ENCODE data around the gene CLCN3. TPM values are rescaled to one million over a fixed set of nuclear protein-coding genes. Genes with fewer than 3 reads are reported as not detected.

The CLCN3 gene
- total RNA-seq, 2 experiments from 2014 or later = 21.2 to 22.0 TPM

DNA sequence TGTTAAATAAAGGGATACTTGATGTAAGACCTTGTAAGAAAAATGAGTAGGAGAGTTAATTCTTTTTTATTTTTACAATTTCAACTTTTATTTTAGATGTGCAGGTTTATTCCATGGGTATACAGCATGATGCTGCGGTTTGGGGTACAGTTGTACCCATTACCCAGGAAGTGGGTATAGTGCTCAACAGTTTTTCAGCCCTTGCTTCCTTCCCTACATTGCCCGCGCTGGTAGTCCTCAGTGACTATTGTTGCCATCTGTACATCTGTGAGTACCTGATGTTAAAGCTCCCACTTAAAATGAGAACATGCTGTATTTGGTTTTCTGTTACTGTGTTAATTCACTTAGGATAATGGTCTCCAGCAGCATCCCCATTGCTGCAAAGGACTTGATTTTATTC, 9.7 kb downstream of the CLCN3 start:
- DNase-seq (no peak), ATAC-seq (no peak)
- CTCF ChIA-PET = interaction anchor here (1.2 to 1.3 kb wide), 2 partner anchors 11 to 17 kb away, joined by 3 read pairs; no protein-coding TSS in a partner anchor
- Mint-ChIP-seq H3K4me1 (peaks cover 38% of the 10 kb centered on the region), H3K27me3 (no peaks in the 10 kb centered on the region), H3K27ac (no peak overlapping the region), H3K4me3 (no peak overlapping the region), H3K36me3 (ENCODE audit: low read depth) (peaks cover 16% of the 10 kb centered on the region), H3K9me3 (ENCODE audit: low read depth) (no peaks in the 10 kb centered on the region)
- POLR2A ChIA-PET = no interaction called here
- intact Hi-C loops (cut with DNase I, micrococcal nuclease) = no loop called here

DNA sequence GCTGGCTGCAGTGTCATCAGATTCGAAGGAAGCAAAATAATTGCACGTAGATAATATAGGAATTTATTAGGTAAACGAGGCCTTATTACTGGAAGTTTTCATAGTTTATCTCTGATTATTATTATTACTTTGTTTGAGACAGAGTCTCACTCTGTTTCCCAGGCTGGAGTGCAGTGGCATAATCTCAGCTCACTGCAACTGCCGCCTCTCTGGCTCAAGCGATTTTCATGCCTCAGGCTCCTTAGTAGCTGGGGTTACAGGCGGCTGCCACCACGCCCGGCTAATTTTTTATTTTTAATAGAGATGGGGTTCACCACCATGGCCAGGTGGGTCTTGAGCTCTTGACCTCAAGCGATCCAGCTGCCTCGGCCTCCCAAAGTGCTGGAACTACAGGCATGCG, 12.5 kb downstream of the CLCN3 start:
- no peak overlapping the region for H3K27ac Mint-ChIP-seq

DNA sequence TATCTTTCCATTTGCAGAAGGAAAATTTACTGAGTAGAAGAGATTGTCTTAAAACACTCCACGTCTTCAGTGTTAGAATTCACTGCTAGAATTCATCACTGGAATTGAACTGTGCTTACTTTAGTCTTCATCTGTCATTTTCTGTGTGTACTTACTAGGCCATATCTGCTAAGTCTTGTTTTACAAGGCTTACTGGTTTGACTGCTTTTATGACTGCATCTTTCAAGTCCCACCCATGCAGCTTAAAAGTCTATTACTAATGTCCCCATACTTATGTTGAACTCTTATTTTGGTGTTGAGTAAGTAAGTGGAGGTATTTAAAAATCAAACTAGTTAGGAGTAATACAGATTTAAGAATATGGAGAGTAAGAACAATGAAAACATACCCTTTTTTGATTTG, 14.6 kb downstream of the CLCN3 start:
- DNase-seq = no peak
- Mint-ChIP-seq H3K9me3 (ENCODE audit: low read depth) (no peaks in the 10 kb centered on the region), H3K36me3 (ENCODE audit: low read depth) (peaks cover 21% of the 10 kb centered on the region), H3K27ac (no peak overlapping the region), H3K27me3 (no peaks in the 10 kb centered on the region), H3K4me3 (no peak overlapping the region), H3K4me1 (peaks cover 10% of the 10 kb centered on the region)
- POLR2A ChIA-PET = no interaction called here
- CTCF ChIA-PET = interaction anchor here (0.6 kb wide), 1 partner anchor 17 kb away, joined by 3 read pairs; no protein-coding TSS in a partner anchor
- no peak for ATAC-seq
- intact Hi-C loops (cut with DNase I, micrococcal nuclease) = no loop called here

More for the DNA sequence above, 12.5 kb downstream of the CLCN3 start:
- ATAC-seq = no peak
- CTCF ChIA-PET = no interaction called here
- Mint-ChIP-seq H3K36me3 (ENCODE audit: low read depth) (peaks cover 14% of the 10 kb centered on the region), H3K4me1 (peaks cover 16% of the 10 kb centered on the region), H3K9me3 (ENCODE audit: low read depth) (no peaks in the 10 kb centered on the region), H3K4me3 (no peak overlapping the region), H3K27me3 (no peaks in the 10 kb centered on the region)
- intact Hi-C loops (cut with DNase I, micrococcal nuclease) = no loop called here
- no peak for DNase-seq
- POLR2A ChIA-PET = no interaction called here

DNA sequence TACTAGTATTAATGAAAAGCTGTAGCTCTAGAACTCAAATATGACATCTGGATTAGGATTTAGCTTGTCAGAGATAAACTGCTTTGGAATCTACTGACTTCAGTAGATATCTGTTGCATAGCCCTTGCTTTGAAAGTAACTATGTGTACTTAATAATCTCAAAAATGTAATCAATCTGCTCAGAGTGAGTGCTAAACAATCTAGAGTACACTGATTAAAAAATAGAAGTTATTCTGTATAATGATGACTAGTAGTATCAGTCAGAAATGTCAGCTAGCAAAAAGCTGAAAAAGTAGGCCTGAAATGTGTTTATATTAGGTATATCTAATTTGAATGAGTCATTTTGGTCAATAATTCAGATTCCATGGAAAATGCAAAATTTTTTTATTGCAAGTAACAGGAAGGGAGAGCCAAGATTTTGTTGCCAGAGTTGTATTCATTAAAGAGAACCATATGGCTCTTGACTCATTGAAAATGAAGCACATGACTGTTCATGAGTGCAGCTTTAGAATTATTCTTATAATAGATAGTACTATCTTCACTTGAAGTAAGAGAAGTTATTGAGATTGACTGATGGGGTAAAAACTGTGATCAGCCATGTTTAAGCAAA, 20.0 kb downstream of the CLCN3 start:
- Mint-ChIP-seq H3K27me3 (no peaks in the 10 kb centered on the region), H3K4me3 (no peak overlapping the region), H3K27ac (no peak overlapping the region), H3K9me3 (ENCODE audit: low read depth) (no peaks in the 10 kb centered on the region), H3K4me1 (no peaks in the 10 kb centered on the region), H3K36me3 (ENCODE audit: low read depth) (peaks cover 27% of the 10 kb centered on the region)
- intact Hi-C loops (cut with DNase I, micrococcal nuclease) = no loop called here
- DNase-seq (no peak), ATAC-seq (no peak)
- ChIA-PET POLR2A (no interaction called here), CTCF (interaction anchor here (1.0 kb wide), 1 partner anchor 15 kb away, joined by 4 read pairs; no protein-coding TSS in a partner anchor)

DNA sequence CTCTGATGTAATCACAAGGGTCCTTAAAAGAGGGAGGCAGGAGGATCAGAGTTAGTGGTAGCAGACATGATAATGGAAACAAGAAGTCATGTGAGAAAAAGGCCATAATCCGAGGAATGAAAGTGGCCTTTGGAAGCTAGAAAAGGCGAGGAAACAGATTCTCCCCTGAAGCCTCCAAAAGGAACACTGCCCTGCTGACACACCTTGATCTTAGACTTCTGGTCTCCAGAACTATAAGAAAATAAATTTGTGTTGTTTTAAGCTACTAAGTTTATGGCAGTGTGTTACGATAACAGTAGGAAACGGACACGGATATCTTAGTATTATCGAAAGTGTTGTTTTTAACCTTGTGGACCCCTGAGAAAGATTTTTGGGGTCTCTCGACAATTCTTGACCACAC, 24.4 kb downstream of the CLCN3 start:
- intact Hi-C loops (cut with DNase I, micrococcal nuclease) = no loop called here
- ChIA-PET POLR2A (interaction anchor here (0.6 kb wide), 1 partner anchor 23 kb away, joined by 3 read pairs; no protein-coding TSS in a partner anchor), CTCF (interaction anchor here (1.0 kb wide), 1 partner anchor 39 kb away, joined by 3 read pairs; no protein-coding TSS in a partner anchor)
- Mint-ChIP-seq H3K4me3 (no peak overlapping the region), H3K9me3 (ENCODE audit: low read depth) (no peaks in the 10 kb centered on the region), H3K36me3 (ENCODE audit: low read depth) (peaks cover 19% of the 10 kb centered on the region), H3K27me3 (no peaks in the 10 kb centered on the region), H3K4me1 (no peaks in the 10 kb centered on the region), H3K27ac (no peak overlapping the region)
- ATAC-seq = no peak
- DNase-seq = no peak

DNA sequence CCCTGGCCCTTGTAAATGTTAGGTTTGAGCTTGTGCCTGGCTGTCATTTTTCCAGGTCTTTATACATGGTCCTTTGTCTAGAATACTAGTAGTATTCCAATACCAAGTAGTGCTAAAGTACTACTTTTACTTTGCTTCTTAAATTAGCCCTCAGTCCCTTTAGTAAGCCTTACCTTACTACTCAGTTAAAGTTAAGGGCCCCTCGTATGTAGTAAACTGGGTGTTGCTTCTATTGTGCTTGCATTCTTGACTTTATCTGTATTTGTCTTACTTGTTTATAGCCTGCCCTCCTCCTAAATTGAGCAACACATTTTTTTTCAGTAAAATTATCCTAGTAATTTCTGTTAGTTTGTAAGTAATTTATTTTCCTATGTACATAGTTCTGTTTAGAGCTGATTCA, 25.2 kb downstream of the CLCN3 start:
- no peaks in the 10 kb centered on the region for H3K27me3 Mint-ChIP-seq
- POLR2A ChIA-PET = no interaction called here

DNA sequence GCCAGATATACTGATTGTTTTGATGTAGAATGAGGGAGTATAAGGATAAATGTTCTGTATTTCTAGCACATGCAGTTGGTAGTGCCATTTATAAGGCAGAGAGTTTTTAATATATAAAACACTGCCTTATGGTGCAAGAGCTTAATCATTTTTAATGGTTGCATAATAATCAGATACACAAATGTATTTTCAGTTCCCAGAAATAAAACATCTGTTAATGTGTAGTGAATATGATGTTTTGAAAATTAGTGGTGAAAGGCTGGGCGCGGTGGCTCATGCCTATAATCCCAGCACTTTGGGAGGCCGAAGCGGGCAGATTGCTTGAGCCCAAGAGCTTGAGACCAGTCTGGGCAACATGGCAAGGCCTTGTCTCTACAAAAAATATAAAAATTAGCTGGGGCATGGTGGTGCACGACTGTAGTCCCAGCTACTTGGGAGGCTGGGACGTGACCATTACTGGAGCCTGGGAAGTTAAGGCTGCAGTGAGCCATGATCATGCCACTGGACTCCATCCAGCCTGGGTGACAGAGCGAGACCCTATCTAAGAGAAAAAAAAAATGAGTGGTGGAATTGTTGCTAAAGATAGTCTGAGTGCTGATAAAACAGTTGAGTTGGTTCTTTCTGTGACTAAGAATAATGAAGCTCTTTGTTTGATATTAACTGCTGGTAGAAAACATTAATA, 29.3 kb downstream of the CLCN3 start:
- ChIA-PET POLR2A (no interaction called here), CTCF (interaction anchor here (0.7 to 1.3 kb wide), 3 partner anchors 8 to 368 kb away, joined by 3 to 4 read pairs (median 3); partner anchors contain the start of gene CLCN3)
- intact Hi-C loops (cut with DNase I, micrococcal nuclease) = no loop called here
- H3K4me1 Mint-ChIP-seq = peaks cover 19% of the 10 kb centered on the region
- H3K27ac Mint-ChIP-seq = no peak overlapping the region
- no peaks in the 10 kb centered on the region for H3K9me3 Mint-ChIP-seq (ENCODE audit: low read depth)
- H3K4me3 Mint-ChIP-seq = no peak overlapping the region
- H3K27me3 Mint-ChIP-seq = no peaks in the 10 kb centered on the region
- peaks cover 12% of the 10 kb centered on the region for H3K36me3 Mint-ChIP-seq (ENCODE audit: low read depth)
- ATAC-seq = no peak
- no peak for DNase-seq

More for the DNA sequence above, 25.2 kb downstream of the CLCN3 start:
- CTCF ChIA-PET = interaction anchor here (1.0 kb wide), 1 partner anchor 40 kb away, joined by 3 read pairs; no protein-coding TSS in a partner anchor
- no peak overlapping the region for H3K27ac Mint-ChIP-seq
- no peaks in the 10 kb centered on the region for H3K9me3 Mint-ChIP-seq (ENCODE audit: low read depth)
- ATAC-seq (no peak), DNase-seq (no peak)
- peaks cover 16% of the 10 kb centered on the region for H3K36me3 Mint-ChIP-seq (ENCODE audit: low read depth)
- H3K4me3 Mint-ChIP-seq = no peak overlapping the region
- peaks cover under 1% of the 10 kb centered on the region for H3K4me1 Mint-ChIP-seq
- intact Hi-C loops (cut with DNase I, micrococcal nuclease) = no loop called here

DNA sequence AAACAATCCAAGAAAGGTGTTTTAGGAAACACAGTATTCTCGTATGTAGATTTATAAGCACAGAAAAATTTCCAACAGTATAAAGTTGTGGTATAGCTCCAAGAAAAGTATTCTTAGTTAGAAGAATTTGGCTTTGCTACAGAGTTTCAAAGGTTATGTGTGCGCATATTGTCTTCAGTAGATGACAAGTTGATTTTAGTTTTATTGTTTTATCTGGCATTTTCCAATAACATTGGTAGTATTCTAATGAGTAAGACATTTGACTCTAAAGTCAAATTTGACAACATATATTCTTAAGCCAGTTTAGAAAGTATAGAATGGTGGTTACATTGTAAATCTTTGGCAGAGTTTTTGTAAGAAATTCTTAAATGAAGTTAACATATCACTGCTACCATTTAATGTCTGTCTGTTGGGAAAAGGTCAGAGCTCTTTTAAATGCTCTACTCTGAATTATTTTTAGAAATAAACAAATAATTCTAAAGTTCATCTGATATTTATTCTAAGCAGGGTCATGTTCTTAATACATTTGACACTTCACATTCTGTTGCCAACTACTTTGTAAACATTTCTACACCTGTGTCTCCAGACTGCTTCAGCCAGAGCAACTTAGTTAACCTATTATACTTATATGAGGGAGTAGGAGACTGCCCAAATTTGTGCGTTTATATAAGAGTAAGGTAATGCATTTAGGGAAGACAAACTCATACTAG, 30.0 kb downstream of the CLCN3 start:
- Mint-ChIP-seq H3K4me1 (peaks cover 19% of the 10 kb centered on the region), H3K27me3 (no peaks in the 10 kb centered on the region), H3K4me3 (no peak overlapping the region), H3K27ac (no peak overlapping the region), H3K9me3 (ENCODE audit: low read depth) (no peaks in the 10 kb centered on the region), H3K36me3 (ENCODE audit: low read depth) (peaks cover 13% of the 10 kb centered on the region)
- ATAC-seq = no peak
- ChIA-PET POLR2A (no interaction called here), CTCF (interaction anchor here (0.7 to 1.3 kb wide), 3 partner anchors 9 to 368 kb away, joined by 3 to 4 read pairs (median 3); partner anchors contain the start of gene CLCN3)
- DNase-seq = no peak
- intact Hi-C loops (cut with DNase I, micrococcal nuclease) = no loop called here

DNA sequence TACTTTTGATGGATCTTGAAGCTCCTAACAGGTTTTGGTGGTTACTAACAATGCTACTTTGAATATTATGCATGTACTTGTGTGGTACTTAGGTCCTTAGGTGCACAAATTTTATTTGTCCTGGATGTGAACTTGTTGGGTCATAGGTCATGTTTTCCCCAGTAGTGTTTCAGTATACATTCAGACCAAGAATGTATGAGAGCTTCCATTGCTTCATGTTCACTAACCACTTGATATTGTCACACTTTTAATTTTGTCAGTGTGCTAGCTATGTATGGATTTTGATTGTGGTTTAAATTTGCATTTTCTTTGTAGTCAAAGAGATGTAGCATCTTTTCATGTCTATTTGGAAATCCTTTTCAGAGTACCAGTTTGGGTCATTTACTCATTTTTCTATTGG, 32.2 kb downstream of the CLCN3 start:
- H3K36me3 Mint-ChIP-seq (ENCODE audit: low read depth) = peaks cover 14% of the 10 kb centered on the region

DNA sequence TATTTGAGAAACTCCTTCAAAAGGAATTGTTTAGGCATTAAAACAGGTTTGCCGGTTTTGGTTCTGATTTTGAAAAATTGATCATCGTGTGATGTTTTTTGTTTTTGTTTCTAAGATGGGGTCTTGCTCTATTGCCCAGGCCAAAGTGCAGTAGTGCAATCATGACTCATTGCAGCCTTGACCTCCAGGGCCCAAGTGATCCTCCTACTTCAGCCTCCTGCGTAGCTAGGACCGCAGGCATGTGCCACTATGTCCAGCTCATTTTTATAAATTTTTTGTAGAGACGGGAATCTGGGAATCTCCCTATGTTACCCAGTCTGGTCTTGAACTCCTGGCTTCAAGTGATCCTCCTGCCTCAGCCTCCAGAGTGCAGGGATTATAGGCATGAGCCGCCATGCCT, 35.0 kb downstream of the CLCN3 start:
- ChIA-PET CTCF (no interaction called here), POLR2A (no interaction called here)
- intact Hi-C loops (cut with DNase I, micrococcal nuclease) = no loop called here
- DNase-seq = no peak
- H3K27ac Mint-ChIP-seq = no peak overlapping the region
- no peak for ATAC-seq
- no peak overlapping the region for H3K4me3 Mint-ChIP-seq
- no peaks in the 10 kb centered on the region for H3K9me3 Mint-ChIP-seq (ENCODE audit: low read depth)
- H3K4me1 Mint-ChIP-seq = peaks cover 36% of the 10 kb centered on the region
- H3K27me3 Mint-ChIP-seq = no peaks in the 10 kb centered on the region
- peaks cover 12% of the 10 kb centered on the region for H3K36me3 Mint-ChIP-seq (ENCODE audit: low read depth)

More for the DNA sequence above, 32.2 kb downstream of the CLCN3 start:
- Mint-ChIP-seq H3K9me3 (ENCODE audit: low read depth) (no peaks in the 10 kb centered on the region), H3K27ac (no peak overlapping the region), H3K4me3 (no peak overlapping the region), H3K4me1 (peaks cover 19% of the 10 kb centered on the region), H3K27me3 (no peaks in the 10 kb centered on the region)
- DNase-seq = no peak
- ChIA-PET POLR2A (no interaction called here), CTCF (interaction anchor here (1.2 to 1.8 kb wide), 2 partner anchors 9 to 17 kb away, joined by 3 to 6 read pairs; no protein-coding TSS in a partner anchor)
- intact Hi-C loops (cut with DNase I, micrococcal nuclease) = loop anchor here in 1 of 2 experiments (2.0 kb wide), 1 partner anchor 26 kb away; no protein-coding TSS in a partner anchor
- peak; percentile 74 for ATAC-seq

DNA sequence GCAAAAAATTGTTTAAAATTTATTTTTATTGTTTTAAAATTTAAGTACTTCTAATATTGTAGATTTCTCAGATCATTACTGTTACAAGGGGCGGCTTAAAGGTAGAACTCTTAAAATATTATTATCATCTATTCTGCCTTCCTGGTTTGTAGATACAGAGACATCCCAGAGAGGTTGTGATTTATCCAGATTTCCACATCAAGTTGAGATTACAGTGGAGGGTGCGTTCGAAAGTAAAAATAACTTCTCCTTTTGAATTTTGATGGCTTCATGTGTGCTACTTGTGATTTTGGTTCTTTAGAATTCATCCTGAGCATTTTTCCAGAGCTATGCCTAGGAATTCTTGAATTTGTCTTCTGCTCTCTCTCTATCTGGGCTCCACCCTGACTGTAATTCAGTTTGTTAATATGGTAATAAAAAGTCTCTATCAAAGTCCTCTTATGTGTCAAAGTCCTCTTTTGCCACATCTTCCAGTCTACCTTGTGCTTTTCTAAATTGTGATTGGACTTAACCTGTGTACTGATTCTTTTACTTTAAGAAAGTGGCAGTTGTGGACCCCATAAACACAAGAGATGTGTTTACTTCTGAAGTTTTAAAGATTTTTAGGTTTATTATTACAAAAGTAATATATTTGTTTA, 37.2 kb downstream of the CLCN3 start:
- Mint-ChIP-seq H3K4me3 (no peak overlapping the region), H3K27ac (no peak overlapping the region), H3K27me3 (no peaks in the 10 kb centered on the region), H3K4me1 (peaks cover 31% of the 10 kb centered on the region), H3K36me3 (ENCODE audit: low read depth) (peaks cover 10% of the 10 kb centered on the region), H3K9me3 (ENCODE audit: low read depth) (no peaks in the 10 kb centered on the region)
- DNase-seq = no peak
- ChIA-PET CTCF (no interaction called here), POLR2A (interaction anchor here (0.7 kb wide), 1 partner anchor 360 kb away, joined by 3 read pairs; no protein-coding TSS in a partner anchor)
- intact Hi-C loops (cut with DNase I, micrococcal nuclease) = no loop called here
- ATAC-seq = no peak

Data from activated CD4-positive, alpha-beta T cell treated with anti-CD3 and anti-CD28 coated beads for 36 hours (primary cell).